Osteoblast (primary cell): ENCODE results near the gene CALR3. TPM values are rescaled to one million over a fixed set of nuclear protein-coding genes. Genes with fewer than 3 reads are reported as not detected.

Source experiments
- DNase-seq: peaks from one replicate; pipeline ENCODE4 v3.0.0; 2011; ENCODE audit warnings: low spot score, mixed read lengths; ENCODE audit not compliant: insufficient read length; ENCODE audit errors: missing footprints
- H2AFZ ChIP-seq: 2 replicates; pipeline ENCODE4 v1.6.0; 2011; ENCODE audit warnings: mild to moderate bottlenecking, low read length
- H3K27ac ChIP-seq: 2 replicates; pipeline ENCODE4 v1.5.1; 2011; ENCODE audit warnings: mild to moderate bottlenecking, low read depth, low read length, moderate library complexity
- H3K27me3 ChIP-seq: 2 replicates; pipeline ENCODE4 v1.6.0; 2012; ENCODE audit warnings: mild to moderate bottlenecking, control low read depth, inconsistent platforms, low read length, moderate library complexity; ENCODE audit not compliant: insufficient read depth
- H3K36me3 ChIP-seq: 2 replicates; pipeline ENCODE4 v1.5.1; 2011; ENCODE audit warnings: mild to moderate bottlenecking, low read length, control low read depth, moderate library complexity; ENCODE audit not compliant: insufficient read depth
- H3K4me1 ChIP-seq: 2 replicates; pipeline ENCODE4 v1.5.1; 2011; ENCODE audit warnings: mild to moderate bottlenecking, low read length, control low read depth, moderate library complexity; ENCODE audit not compliant: insufficient read depth
- H3K4me2 ChIP-seq: 2 replicates; pipeline ENCODE4 v1.6.0; 2011; ENCODE audit warnings: mild to moderate bottlenecking, low read length; ENCODE audit not compliant: insufficient read depth
- H3K4me3 ChIP-seq: fragments of 200-600 bp; sonication (generic); 3 replicates; pipeline ENCODE4 v1.5.1; 2012; ENCODE audit warnings: mild to moderate bottlenecking, low read length, inconsistent platforms; ENCODE audit not compliant: insufficient read depth
- H3K79me2 ChIP-seq: 2 replicates; pipeline ENCODE4 v1.6.0; 2012; ENCODE audit warnings: mild to moderate bottlenecking, low read length, control low read depth, inconsistent platforms; ENCODE audit not compliant: insufficient read depth
- H3K9me3 ChIP-seq: 2 replicates; pipeline ENCODE4 v1.5.1; 2011; ENCODE audit warnings: low read depth, low read length, control low read depth
- H4K20me1 ChIP-seq: 2 replicates; pipeline ENCODE4 v1.6.0; 2012; ENCODE audit warnings: mild to moderate bottlenecking, low read length, control low read depth; ENCODE audit not compliant: insufficient read depth
- CTCF ChIP-seq: IDR thresholded peaks from 2 replicates; pipeline ENCODE4 v1.5.1; 2011; ENCODE audit warnings: mild to moderate bottlenecking, low read depth, low read length, moderate library complexity; ENCODE audit errors: extremely low read depth
- total RNA-seq: library from RNA; depleted of rRNA; stranded (reverse); fragments of >200 nt; gene quantifications from 2 replicates; pipeline ENCODE4 v1.2.3, GENCODE V29; 2012

The CALR3 gene
- total RNA-seq, 1 donor, result not detected

DNA sequence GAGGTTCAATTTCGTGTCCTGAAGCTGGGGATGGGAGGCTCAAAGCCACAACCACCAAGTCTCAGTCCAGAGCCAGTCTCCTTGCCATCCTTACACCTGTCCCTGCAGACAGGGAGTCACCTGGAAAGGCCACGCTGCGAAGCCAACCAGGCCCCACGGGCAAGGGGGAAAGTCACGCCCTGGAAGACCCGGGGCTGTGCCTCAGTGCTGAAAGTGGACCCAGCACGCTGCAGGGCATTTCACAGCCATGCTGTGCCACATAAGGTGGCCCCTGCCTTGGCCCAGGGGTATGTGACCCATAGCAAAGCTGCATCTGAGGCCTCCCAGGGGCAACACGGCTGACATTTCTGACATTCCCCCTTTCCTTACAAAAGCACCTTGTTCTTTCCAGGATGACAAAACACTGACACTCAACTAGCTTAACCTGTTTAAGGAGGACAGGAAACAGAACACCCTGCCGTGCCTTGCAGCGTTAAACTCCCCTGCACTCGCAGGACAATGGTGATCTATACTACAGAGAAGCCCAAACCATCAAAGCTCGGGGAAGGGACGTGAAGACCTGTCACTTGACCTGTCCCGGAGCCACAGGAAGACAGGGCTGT, 31.5 kb upstream of the CALR3 start:
- Histone ChIP-seq H3K9me3 (no peaks in the 10 kb centered on the region), H3K4me1 (no peaks in the 10 kb centered on the region), H4K20me1 (peaks cover 16% of the 10 kb centered on the region), H3K27me3 (no peaks in the 10 kb centered on the region), H3K4me3 (no peak overlapping the region), H3K27ac (no peak overlapping the region), H3K36me3 (peaks cover 83% of the 10 kb centered on the region), H3K79me2 (peaks cover 2% of the 10 kb centered on the region), H2AFZ (no peak overlapping the region), H3K4me2 (no peak overlapping the region)
- peak; percentile 73 for DNase-seq
- no peak for TF ChIP-seq CTCF

DNA sequence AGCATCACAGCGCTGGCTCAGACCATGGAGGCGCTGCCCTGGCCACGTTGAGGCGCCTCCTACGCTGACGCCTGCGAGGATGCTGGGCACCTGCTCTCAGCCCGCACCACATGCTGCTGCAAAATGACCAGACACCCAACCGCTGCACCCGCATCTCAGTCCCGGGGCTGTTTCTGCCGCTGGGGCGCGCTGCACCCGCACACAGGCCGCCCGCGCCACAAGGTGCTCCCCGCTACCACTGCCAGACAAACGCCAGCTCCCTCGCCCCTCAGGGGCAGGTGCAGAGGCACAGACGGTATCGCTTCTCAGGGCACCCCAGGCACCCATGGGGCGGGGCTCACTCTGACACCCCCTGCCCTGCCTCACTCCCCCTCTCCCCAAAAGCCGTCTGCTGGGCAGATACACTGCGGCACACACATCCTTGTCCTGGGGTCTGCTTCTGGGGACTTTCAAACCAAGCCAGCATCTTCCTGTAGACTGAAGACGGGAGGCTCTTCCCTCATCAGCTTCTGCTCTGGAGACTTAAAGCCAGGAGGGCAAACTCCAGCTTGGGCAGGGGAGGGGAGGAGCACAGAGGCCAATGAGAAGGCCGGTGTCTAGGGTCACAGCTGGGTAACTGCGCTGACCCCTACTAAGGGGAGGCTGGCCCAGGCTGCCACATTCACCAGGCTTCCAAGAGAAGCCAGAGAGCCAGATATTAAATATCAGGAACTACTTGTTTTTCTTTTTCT, 29.9 kb upstream of the CALR3 start:
- H4K20me1 ChIP-seq, result peaks cover 11% of the 10 kb centered on the region
- no peak for TF ChIP-seq CTCF
- H3K9me3 ChIP-seq, result no peaks in the 10 kb centered on the region
- peak; percentile 75 for DNase-seq
- H3K4me1 ChIP-seq, result no peaks in the 10 kb centered on the region
- H3K4me2 ChIP-seq, result no peak overlapping the region
- peaks cover 73% of the 10 kb centered on the region for H3K36me3 ChIP-seq
- peaks cover 2% of the 10 kb centered on the region for H3K79me2 ChIP-seq
- no peak overlapping the region for H3K27ac ChIP-seq
- H3K27me3 ChIP-seq, result no peaks in the 10 kb centered on the region
- H3K4me3 ChIP-seq, result no peak overlapping the region
- no peak overlapping the region for H2AFZ ChIP-seq

- Histone ChIP-seq H4K20me1 (peaks cover 11% of the 10 kb centered on the region), H3K4me1 (no peaks in the 10 kb centered on the region), H3K4me3 (no peak overlapping the region), H3K27ac (no peak overlapping the region), H3K36me3 (peaks cover 75% of the 10 kb centered on the region), H3K79me2 (peaks cover 2% of the 10 kb centered on the region), H2AFZ (no peak overlapping the region), H3K4me2 (no peak overlapping the region), H3K9me3 (no peaks in the 10 kb centered on the region), H3K27me3 (no peaks in the 10 kb centered on the region)
- TF ChIP-seq CTCF, result no peak
- DNase-seq, result peak; percentile 76
These were observed 29.2 kb upstream of the CALR3 start for GRCh38 chr19:16524991-16525734.
